ENCODE results near the gene ALG9. TPM values are rescaled to one million over a fixed set of nuclear protein-coding genes. Genes with fewer than 3 reads are reported as not detected.

The ALG9 gene
- total RNA-seq, 1 donor from 2014 or later, result 36.9 TPM

GRCh38 chr11:111759376-111759775, 112.0 kb downstream of the ALG9 start:
- no peak for DNase-seq (ENCODE audit: low spot score)
- peaks cover 31% of the 10 kb centered on the region for H4K20me1 ChIP-seq (ENCODE audit: low read depth)
- peaks cover 10% of the 10 kb centered on the region for H3K79me2 ChIP-seq (ENCODE audit: low read depth)
- no peak overlapping the region for H2AFZ ChIP-seq (replicated peaks)
- no peaks in the 10 kb centered on the region for H3K27me3 ChIP-seq
- H3K9me3 Mint-ChIP-seq, result no peaks in the 10 kb centered on the region
- no peak overlapping the region for H3K27ac ChIP-seq
- peaks cover 14% of the 10 kb centered on the region for H3K36me3 ChIP-seq
- peaks cover 2% of the 10 kb centered on the region for H3K27me3 Mint-ChIP-seq (ENCODE audit: insufficient read depth, low read depth)
- no peak overlapping the region for H3K27ac Mint-ChIP-seq
- H3K4me3 ChIP-seq, result no peak overlapping the region
- no peak overlapping the region for H3K9ac ChIP-seq
- no peak overlapping the region for H3K4me2 ChIP-seq
- H3K4me3 Mint-ChIP-seq, result no peak overlapping the region
- peaks cover 32% of the 10 kb centered on the region for H3K36me3 Mint-ChIP-seq
- TF ChIP-seq CTCF (IDR thresholded peaks at IDR 0.05), result no peak
- no peak for TF ChIP-seq EZH2phosphoT487 (IDR thresholded peaks at IDR 0.05)
- TF ChIP-seq EZH2 (IDR thresholded peaks at IDR 0.05), result no peak
- H3K4me1 Mint-ChIP-seq, result peaks cover 13% of the 10 kb centered on the region
- peaks cover 6% of the 10 kb centered on the region for H3K4me1 ChIP-seq
- H3F3A ChIP-seq (ENCODE audit: low read depth), result peaks cover 18% of the 10 kb centered on the region
- no peaks in the 10 kb centered on the region for H3K9me3 ChIP-seq (ENCODE audit: low read depth)

- no peak for DNase-seq (ENCODE audit: low spot score)
- H3K4me1 ChIP-seq, result no peaks in the 10 kb centered on the region
- H3K9me3 ChIP-seq (ENCODE audit: low read depth), result no peaks in the 10 kb centered on the region
- H3K27ac ChIP-seq, result no peak overlapping the region
- no peak overlapping the region for H2AFZ ChIP-seq (replicated peaks)
- H3K9ac ChIP-seq, result no peak overlapping the region
- H4K20me1 ChIP-seq (ENCODE audit: low read depth), result no peaks in the 10 kb centered on the region
- no peaks in the 10 kb centered on the region for H3K27me3 ChIP-seq
- H3K4me2 ChIP-seq, result no peak overlapping the region
- TF ChIP-seq CTCF (IDR thresholded peaks at IDR 0.05), result no peak
- Mint-ChIP-seq H3K36me3 (peaks cover 39% of the 10 kb centered on the region), H3K27me3 (ENCODE audit: insufficient read depth, low read depth) (peaks cover 2% of the 10 kb centered on the region), H3K4me3 (no peak overlapping the region), H3K4me1 (no peaks in the 10 kb centered on the region), H3K27ac (no peak overlapping the region), H3K9me3 (no peaks in the 10 kb centered on the region)
- H3K36me3 ChIP-seq, result peaks cover 14% of the 10 kb centered on the region
- no peaks in the 10 kb centered on the region for H3F3A ChIP-seq (ENCODE audit: low read depth)
- H3K4me3 ChIP-seq, result no peak overlapping the region
- H3K79me2 ChIP-seq (ENCODE audit: low read depth), result no peaks in the 10 kb centered on the region
Observed at GRCh38 chr11:111756097-111756496, 115.3 kb downstream of the ALG9 start.

GRCh38 chr11:111749646-111750045, 121.7 kb downstream of the ALG9 start:
- Mint-ChIP-seq H3K4me1 (no peaks in the 10 kb centered on the region), H3K27ac (no peak overlapping the region), H3K27me3 (ENCODE audit: insufficient read depth, low read depth) (peaks cover 2% of the 10 kb centered on the region), H3K4me3 (no peak overlapping the region), H3K9me3 (no peaks in the 10 kb centered on the region), H3K36me3 (peaks cover 43% of the 10 kb centered on the region)
- no peak overlapping the region for H2AFZ ChIP-seq (replicated peaks)
- no peak overlapping the region for H3K27ac ChIP-seq
- DNase-seq (ENCODE audit: low spot score), result no peak
- no peak overlapping the region for H3K9ac ChIP-seq
- H3K4me2 ChIP-seq, result no peak overlapping the region
- peaks cover 23% of the 10 kb centered on the region for H3K36me3 ChIP-seq
- no peaks in the 10 kb centered on the region for H3K9me3 ChIP-seq (ENCODE audit: low read depth)
- TF ChIP-seq EZH2phosphoT487 (IDR thresholded peaks at IDR 0.05) (no peak), CTCF (IDR thresholded peaks at IDR 0.05) (no peak), EZH2 (IDR thresholded peaks at IDR 0.05) (no peak)
- no peaks in the 10 kb centered on the region for H3F3A ChIP-seq (ENCODE audit: low read depth)
- no peaks in the 10 kb centered on the region for H3K79me2 ChIP-seq (ENCODE audit: low read depth)
- H3K4me3 ChIP-seq, result no peak overlapping the region
- H3K27me3 ChIP-seq, result no peaks in the 10 kb centered on the region
- H3K4me1 ChIP-seq, result no peaks in the 10 kb centered on the region
- H4K20me1 ChIP-seq (ENCODE audit: low read depth), result no peaks in the 10 kb centered on the region

Measured in neural progenitor cell (in vitro differentiated cells).